Measurements from ENCODE around the gene EHD1.
A peak's percentile ranks its signal among the peaks of the same experiment; 100 is the strongest.

Gene EHD1

GRCh38 chr11:64888729-64889511, 10.5 kb upstream of the EHD1 start:
- DNase-seq, result no peak

- no peak for DNase-seq
These were observed 9.9 kb upstream of the EHD1 start for GRCh38 chr11:64888406-64888728.

- DNase-seq, result peak; percentile 56 to 90
These were observed 9.5 kb upstream of the EHD1 start for GRCh38 chr11:64887757-64888405.

- DNase-seq, result no peak
These were observed 8.9 kb upstream of the EHD1 start for GRCh38 chr11:64887234-64887756.

- peak; percentile 86 to 97 for DNase-seq
These were observed 7.2 kb upstream of the EHD1 start for GRCh38 chr11:64885367-64886286.

- no peak for DNase-seq
These were observed 5.6 kb upstream of the EHD1 start for GRCh38 chr11:64884019-64884418.

- no peak for DNase-seq
These were observed 5.2 kb upstream of the EHD1 start for GRCh38 chr11:64883575-64883974.

GRCh38 chr11:64882243-64882642, 3.8 kb upstream of the EHD1 start:
- DNase-seq, result no peak

GRCh38 chr11:64881476-64881875, 3.1 kb upstream of the EHD1 start:
- DNase-seq, result no peak

- DNase-seq, result peak; percentile 61 to 65
These were observed 2.0 kb upstream of the EHD1 start for GRCh38 chr11:64880240-64881001.

- DNase-seq, result peak; percentile 94 to 98
These were observed 951 bp upstream of the EHD1 start for GRCh38 chr11:64879244-64879900.

- DNase-seq, result no peak
These were observed 263 bp downstream of the EHD1 start for GRCh38 chr11:64878223-64878493.

- DNase-seq, result peak; percentile 70 to 72
These were observed 815 bp downstream of the EHD1 start for GRCh38 chr11:64877390-64878222.

GRCh38 chr11:64876835-64877341, 1.5 kb downstream of the EHD1 start:
- no peak for DNase-seq

- DNase-seq, result no peak
These were observed 2.1 kb downstream of the EHD1 start for GRCh38 chr11:64876229-64876750.

GRCh38 chr11:64875369-64876228, 2.8 kb downstream of the EHD1 start:
- DNase-seq, result no peak

GRCh38 chr11:64874308-64875240, 3.8 kb downstream of the EHD1 start:
- no peak for DNase-seq

- no peak for DNase-seq
These were observed 5.5 kb downstream of the EHD1 start for GRCh38 chr11:64872790-64873488.

Measured in inflammatory macrophage treated with lipopolysaccharide for 1 hour (primary cell).